ENCODE measurements around the gene MED16.

- TF ChIP-seq, protein P1, sequence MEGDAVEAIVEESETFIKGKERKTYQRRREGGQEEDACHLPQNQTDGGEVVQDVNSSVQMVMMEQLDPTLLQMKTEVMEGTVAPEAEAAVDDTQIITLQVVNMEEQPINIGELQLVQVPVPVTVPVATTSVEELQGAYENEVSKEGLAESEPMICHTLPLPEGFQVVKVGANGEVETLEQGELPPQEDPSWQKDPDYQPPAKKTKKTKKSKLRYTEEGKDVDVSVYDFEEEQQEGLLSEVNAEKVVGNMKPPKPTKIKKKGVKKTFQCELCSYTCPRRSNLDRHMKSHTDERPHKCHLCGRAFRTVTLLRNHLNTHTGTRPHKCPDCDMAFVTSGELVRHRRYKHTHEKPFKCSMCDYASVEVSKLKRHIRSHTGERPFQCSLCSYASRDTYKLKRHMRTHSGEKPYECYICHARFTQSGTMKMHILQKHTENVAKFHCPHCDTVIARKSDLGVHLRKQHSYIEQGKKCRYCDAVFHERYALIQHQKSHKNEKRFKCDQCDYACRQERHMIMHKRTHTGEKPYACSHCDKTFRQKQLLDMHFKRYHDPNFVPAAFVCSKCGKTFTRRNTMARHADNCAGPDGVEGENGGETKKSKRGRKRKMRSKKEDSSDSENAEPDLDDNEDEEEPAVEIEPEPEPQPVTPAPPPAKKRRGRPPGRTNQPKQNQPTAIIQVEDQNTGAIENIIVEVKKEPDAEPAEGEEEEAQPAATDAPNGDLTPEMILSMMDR (IDR thresholded peaks at IDR 0.05; ENCODE audit: low read length): no peak
- no peak for TF ChIP-seq EZH2 (IDR thresholded peaks at IDR 0.05; ENCODE audit: borderline replicate concordance, low read length)
Measured at GRCh38 chr19:916645-917322, 23.8 kb upstream of the MED16 start.
